Gastroesophageal sphincter (tissue), 3 donors: Measurements from ENCODE around the gene MEGF6.

Experiments
- EP300 ChIP-seq: sonication (generic); formaldehyde crosslinking; IDR thresholded peaks from one replicate; pipeline ENCODE4 v1.6.1; 2017; ENCODE audit warnings: antibody characterized with exemption, mild to moderate bottlenecking
- TF ChIP-seq, protein P1 (sequence below), 4 experiments: fragments of 200-600 bp in 2 of 4; fragments of 450-650 bp in 2 of 4; sonication (generic) in 1 of 4; IDR thresholded peaks; one replicate each; pipeline ENCODE4 v1.5.1; 2017 to 2019; ENCODE audit warnings: antibody characterized with exemption in 4 of 4, mild to moderate bottlenecking in 2 of 4, moderate library complexity in 2 of 4

DNA sequence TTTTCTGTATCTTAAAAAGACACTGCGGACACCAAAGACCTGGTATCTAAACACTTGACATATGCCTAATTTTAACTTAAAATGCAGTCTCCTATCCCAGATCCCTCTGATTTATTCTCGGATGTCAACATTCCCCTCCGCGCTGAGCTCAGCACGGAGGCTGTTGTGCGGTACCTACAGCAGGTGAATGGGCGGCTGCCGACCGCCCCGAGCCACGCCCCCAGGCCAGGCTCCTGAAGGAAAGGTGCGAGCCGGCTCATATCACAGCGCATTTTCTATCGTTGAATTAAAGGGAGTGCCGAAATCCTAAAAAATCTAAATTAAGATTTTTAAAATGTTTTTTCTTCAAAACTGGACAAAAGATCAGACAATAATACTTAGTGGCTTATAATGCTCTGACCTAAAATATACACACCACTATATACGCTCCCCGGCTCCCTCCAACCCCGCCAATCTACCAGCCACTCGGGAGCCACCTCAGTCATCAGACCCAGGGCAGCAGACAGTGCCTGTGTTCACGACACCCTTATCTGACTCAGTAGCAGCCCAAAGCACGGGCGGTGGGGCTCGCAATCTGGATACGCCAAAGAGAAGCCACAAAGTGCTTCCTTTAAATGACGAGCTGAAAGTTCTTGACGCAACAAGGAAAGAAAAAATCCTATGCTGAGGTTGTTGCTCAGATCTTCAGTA, 34.5 kb upstream of the MEGF6 start:
- TF ChIP-seq, protein P1, sequence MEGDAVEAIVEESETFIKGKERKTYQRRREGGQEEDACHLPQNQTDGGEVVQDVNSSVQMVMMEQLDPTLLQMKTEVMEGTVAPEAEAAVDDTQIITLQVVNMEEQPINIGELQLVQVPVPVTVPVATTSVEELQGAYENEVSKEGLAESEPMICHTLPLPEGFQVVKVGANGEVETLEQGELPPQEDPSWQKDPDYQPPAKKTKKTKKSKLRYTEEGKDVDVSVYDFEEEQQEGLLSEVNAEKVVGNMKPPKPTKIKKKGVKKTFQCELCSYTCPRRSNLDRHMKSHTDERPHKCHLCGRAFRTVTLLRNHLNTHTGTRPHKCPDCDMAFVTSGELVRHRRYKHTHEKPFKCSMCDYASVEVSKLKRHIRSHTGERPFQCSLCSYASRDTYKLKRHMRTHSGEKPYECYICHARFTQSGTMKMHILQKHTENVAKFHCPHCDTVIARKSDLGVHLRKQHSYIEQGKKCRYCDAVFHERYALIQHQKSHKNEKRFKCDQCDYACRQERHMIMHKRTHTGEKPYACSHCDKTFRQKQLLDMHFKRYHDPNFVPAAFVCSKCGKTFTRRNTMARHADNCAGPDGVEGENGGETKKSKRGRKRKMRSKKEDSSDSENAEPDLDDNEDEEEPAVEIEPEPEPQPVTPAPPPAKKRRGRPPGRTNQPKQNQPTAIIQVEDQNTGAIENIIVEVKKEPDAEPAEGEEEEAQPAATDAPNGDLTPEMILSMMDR (IDR thresholded peaks at IDR 0.05): no peak
- TF ChIP-seq EP300: no peak
